Measurements from ENCODE around the gene SLC16A1.
"Not testable (repeated sequence)": the region's sequence is repeated elsewhere in the genome, so short reads cannot be mapped to it uniquely, and the experiment has no call there.

Gene SLC16A1

DNA sequence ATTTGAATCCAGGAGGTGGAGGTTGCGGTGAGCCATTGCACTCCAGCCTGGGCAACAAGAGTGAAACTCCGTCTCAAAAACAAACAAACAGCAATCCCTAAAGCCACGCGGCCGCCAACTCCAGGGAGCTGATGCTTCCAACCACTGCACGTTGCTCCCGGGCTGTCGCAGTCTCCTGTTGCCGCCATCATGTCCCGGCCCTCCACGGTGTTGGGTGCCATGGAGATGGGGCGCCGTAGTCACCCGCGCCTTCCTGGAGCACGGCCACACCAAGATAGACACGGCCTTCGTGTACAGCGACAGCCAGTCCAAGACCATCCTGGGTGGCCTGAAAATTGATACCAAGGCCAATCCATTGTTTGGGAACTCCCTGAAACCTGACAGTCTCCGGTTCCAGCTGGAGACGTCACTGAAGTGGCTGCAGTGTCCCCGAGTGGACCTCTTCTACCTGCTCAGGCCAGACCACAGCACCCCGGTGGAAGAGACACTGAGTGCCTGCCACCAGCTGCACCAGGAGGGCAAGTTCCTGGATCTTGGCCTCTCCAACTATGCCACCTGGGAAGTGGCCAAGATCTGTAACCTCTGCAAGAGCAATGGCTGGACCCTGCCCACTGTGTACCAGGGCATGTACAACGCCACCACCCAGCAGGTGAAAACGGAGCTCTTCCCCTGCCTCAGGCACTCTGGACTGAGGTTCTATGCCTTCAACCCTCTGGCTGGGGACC is 32.6 kb downstream of the SLC16A1 start:
- DNase-seq: no peak

DNA sequence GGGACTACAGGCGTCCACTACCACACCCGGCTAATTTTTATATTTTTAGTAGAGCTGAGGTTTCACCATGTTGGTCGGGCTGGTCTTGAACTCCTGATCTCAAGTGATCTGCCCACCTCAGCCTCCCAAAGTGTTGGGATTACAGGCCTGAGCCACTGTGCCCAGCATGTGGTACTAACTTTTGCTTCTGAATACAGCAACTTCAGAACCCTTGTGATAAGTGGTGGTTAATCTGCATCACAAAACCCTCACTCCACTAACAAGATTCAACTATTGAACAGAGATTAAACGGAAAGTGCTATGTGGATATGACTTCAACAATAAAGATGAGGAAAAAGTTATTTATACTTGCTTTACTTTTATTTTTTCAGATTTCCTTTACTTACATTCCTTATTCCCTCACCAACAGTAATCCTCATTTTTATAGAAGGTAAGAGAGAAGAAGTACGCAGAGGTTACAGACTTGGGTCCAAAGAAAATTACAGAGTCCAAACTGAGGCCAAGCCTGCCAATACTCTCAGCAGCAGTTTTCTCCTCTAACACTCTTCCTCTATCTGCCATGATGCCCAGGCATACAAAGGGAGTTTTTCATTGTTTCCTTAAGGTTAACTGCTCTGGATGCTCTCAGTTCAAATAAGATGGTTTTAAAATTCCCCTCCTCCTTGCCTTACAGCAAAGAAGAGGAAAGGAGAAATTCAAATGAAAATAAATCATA is 44.3 kb downstream of the SLC16A1 start:
- no peak for DNase-seq

DNA sequence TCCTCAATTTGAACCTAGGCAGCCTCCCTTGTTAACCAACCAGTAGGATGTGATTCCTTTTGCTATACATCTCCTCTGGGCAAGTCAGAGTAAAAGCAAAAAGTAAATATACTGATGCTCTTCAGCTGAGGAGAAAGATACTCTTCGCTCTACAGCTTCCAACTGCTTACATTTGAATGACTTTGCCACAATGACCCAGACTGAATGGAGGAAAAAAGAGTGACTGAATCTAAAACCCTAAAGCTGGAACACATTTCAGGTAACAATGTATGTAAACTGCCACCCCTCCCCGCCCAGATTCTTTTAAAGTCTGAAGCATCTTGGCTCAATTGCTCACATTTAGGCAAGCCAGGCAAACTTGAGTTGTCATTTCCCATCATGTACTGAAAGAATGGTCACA is 46.1 kb downstream of the SLC16A1 start:
- DNase-seq: no peak

DNA sequence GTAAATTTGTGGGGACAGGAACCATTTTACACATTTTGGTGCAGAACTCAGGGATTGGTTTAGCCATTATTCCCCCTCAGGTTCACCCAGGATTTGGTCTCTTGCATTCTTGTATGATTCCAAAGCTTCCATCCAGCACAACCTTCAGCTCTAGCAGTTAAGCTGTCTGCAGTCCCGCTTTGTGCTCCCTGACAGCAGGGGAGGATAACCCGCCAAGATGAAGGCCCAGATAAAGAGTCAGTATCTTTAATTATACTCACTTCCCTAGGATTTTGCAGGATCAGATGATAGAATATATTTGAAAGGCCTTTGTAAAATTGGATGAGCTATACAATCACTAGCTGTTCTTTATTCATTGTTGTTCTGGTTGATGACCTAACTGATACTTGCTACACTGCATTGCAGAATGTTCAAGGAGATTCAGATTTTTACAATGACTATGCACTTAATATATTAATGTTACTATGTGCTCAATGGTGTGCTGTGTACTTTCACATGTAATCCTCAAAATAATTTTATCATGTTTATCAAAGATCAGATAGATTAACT is 49.8 kb downstream of the SLC16A1 start:
- DNase-seq: no peak

DNA sequence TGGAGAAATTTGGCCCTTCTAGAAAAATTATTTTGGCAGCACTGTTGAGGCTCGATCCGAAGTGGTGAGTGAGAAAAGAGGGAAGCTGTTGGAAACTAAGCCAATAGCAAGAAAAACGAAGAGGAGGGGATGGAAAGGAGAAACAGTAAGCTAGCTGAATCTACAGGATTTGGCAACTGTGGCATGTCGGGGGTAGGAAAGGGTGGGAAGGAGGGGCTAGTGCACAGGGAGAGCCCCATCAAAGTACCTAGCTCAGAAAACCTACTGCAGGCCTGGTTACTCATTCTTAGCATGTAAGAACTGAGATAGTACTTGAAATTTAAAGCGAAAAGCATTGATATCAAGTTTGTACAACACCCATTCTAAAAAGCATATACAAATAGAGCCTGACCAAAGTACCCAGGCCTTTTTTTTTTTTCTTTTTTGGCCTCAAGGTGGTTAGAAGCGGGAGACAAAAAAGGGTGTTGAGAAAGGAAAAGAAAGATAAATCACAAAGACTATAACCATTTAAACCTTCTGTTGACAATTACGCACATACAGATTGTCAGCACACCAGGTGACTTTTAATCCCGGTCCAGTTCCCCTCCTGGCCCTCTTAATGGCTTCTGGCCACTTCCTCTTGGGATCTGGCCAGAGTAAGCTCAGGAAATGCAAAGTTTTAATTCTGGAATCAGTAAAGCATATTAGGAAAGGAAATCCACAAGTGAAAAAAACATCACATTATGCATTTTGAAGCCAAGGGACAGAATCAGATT is 50.4 kb downstream of the SLC16A1 start:
- no peak for DNase-seq

DNA sequence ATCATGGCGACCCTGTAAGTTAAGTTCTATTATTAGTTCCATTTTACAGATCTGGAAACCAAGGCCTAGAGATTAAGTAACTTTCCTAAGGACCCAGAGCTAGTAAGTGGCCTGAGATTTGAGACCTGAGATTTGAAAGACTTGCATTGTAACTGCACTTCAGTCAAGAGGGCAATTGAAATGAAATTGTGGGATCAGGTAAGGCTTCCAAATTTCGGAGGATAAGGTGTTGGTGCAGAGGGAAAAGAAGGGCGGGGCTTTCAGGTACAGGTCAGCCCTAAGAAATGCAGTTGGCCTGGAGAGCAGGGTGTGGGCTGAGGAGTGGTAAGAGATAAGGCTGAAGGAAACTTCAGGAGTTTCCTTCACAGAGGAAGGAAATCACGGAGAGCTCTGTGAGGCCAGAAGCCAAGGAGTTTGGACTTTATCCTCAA is 51.1 kb downstream of the SLC16A1 start:
- DNase-seq: no peak

DNA sequence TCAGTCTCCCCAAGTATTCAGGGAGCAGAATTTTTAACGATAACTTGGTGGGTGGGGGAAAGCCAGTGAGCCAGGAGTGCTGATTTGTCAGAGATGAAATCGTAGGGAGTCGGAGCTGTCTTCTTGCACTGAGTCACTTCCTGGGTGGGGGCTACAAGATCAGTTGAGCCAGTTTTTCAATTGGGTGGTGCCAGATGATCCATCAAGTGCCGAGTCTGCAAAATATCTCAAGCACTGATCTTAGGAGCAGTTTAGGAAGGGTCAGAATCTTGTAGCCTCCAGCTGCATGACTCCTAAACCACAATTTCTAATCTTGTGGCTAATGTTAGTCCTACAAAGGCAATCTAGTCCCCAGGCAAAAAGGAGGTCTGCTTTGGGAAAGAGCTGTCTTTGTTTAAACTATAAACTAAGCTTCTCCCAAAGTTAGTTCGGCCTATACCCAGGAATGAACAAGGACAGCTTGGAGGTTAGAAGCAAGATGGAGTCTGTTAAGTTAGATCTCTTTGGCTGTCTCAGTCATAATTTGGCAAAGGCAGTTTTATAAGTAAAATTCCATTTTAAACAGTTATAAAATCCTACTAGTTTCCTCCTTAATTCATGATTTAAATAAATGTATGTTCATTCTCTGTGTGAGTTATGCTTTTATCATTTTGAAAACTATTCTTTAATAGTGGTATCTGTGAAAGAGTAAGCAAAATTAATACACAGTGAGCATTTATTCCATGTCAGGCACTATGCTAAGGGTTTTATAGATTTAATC is 51.7 kb downstream of the SLC16A1 start:
- DNase-seq: peak; percentile 39

DNA sequence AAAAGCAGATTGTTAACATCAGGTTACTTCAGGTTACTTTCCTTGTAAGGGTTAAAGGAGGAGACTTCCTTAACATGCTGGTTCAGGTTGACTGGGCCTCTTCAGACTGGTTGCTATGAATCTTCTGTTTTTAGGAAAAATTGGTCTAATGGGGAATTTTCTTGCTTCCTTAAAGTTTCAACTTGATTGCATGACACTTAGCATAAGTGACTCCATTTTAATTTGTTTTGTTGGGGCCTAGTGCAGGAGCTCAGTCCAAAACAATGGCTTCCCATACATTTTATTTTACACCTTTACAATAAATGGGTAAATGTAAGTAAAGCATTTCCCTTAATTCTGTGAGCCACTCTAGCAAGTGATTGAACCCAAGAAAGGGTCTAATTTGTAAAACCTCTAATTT is 53.8 kb downstream of the SLC16A1 start:
- DNase-seq: no peak

DNA sequence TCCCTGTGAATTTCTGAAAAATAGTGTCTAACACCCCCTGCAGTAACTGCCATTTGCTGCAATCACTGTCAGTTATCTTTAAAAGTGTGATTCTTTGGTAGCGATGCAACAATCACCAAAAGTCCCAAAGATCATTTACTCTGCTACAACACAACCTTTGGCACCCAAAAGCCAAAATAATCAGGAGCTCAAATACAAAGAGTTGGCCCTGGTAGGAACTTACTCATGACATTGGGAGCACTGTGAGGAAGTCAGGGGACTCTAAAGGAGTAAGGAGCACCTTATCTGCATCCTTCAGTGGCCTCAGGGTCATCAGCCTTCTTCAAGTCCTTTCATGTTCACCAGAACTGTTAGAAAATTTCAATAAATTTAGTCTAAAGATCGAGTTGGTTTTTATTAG is 54.6 kb downstream of the SLC16A1 start:
- no peak for DNase-seq

DNA sequence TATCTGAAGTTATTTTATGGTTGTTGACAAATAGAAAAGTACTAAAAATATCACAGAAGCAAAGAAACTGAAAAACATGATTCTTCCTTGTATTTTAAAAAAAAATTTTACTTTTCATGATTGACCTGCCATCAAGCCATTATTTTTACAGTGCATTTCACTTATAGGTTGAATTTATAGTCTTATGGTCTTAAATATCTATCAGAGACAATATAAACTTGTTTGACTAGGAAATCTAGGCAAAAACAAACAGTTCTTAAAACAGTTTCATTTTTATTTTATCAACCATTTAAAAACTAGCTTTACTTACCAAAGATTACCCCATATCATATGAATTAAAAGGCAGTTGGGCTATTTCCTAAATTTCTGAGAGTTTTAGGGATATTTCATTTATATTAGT is 59.2 kb downstream of the SLC16A1 start:
- no peak for DNase-seq

DNA sequence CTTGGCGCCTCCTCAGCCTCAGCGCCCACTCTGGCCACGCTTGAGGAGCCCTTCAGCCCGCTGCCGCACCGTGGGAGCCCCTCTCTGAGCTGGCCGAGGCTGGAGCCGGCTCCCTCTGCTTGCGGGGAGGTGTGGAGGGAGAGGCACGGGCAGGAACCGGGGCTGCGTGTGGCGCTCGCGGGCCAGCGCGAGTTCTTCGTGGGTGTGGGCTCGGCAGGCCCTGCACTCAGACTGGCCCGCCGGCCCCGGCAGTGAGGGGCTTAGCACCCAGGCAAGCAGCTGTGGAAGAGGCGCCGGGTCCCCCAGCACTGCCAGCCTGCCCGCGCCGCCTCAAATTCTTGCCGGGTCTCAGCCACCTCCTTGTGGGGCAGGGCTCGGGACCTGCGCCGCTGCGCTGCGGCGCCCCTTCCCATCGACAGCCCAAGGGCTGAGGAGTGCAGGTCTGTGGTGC is 61.4 kb downstream of the SLC16A1 start:
- DNase-seq: no peak

DNA sequence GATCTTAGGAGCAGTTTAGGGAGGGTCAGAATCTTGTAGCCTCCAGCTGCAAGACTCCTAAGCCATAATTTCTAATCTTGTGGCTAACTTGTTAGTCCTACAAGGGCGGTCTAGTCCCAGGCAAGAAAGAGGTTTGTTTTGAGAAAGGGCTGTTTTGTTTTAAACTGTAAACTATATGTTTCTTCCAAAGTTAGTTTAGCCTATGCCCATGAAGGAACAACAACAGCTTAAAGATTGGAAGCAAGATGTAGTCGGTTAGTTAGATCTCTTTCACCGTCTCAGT is 62.0 kb downstream of the SLC16A1 start:
- DNase-seq: no peak

DNA sequence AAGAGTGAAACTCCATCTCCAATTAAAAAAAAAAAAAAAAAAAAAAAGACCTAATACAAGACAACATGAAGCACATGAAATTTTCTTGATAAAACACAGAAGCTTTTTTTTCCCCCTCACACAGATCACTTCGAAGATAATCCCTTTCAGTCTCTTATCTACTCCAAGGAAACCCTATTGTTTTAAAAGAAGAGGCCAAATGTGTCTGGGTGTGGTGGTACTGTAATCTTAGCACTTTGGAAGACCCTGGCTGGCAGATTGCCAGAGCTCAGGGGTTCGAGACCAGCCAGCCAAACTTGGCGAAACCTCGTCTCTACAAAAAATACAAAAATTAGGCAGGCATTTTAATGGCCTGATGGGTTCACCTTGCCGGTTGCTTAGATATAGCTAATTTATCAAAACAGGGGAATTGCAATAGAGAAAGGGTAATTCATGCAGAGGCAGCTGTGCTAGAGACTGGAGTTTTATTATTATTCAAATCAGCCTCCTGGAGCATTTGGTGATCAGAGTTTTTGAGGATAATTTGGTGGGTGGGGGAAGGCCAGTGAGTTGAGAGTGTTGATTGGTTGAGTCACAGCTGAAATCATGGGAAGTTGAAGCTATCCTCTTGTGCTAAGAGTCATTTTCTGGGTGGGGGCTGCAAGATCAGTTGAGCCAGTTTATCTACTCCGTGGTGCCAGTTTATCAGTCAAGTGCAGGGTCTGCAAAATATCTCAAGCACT is 62.5 kb downstream of the SLC16A1 start:
- no peak for DNase-seq

DNA sequence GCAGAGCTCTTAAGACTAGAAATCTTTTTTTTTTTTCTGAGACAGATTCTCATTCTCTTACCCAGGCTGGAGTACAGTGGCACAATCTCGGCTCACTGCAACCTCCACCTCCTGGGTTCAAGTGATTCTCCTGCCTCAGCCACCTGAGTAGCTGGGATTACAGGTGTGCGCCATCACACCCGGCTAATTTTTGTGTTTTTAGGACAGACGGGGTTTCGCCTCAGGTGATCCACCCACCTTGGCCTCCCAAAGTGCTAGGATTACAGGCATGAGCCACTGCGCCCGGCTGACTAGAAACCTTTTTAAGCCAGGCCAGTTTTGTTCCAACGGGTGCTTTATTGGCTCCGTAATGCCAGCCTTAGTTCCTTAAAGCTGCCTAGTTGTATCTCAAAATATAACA is 66.1 kb downstream of the SLC16A1 start:
- not testable (repeated sequence) for DNase-seq

DNA sequence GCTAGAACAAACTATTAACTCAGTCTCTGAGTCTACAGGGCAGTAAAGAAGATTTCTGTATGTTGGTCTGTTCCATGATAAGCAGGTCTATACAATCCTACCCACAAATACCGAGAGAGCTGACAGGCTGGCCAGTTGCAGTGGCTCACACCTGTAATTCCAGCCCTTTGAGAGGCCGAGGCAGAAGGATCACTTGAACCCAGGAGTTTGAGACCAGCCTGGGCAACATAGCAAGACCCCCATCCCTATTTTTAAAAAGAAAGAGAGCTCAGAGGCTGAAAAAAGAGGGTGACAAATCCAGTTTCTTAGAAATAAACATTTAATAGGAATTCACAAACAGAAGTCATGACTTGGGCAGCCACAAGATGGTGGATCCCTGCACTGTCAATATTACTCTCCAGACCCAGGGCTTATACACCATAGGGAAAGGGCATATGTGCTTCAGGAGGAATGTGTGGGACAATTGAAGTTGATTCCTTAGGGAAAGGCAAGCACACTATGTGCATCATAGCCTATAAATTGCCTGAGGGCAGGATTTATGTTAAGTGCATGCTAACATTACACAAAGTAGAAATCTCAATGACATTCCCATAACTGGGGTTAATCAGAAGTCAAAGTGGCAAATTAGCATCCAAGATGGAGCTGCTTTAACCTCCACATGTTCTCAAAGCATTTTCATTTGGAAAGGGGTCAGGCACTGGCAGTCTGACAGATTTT is 66.8 kb downstream of the SLC16A1 start:
- DNase-seq: no peak

DNA sequence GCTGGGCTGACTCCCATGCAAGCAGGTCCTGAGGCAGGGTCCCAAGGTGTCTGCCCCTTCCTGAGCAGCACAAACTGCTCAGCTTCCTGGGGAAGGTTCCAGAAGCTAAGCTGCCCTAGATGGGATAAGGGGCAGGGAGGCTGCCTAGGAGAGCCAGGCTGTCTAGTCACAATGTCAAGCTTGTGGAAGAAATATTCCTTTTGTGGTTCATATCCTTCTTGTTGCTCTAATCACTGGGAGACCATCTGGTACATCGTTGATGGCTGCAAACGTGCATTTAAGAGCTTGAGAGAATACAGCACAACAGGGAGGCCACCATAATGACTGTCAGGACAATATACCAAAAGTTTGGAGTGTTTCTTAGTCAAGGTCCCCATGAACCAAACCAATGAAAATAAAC is 67.4 kb downstream of the SLC16A1 start:
- DNase-seq: no peak

DNA sequence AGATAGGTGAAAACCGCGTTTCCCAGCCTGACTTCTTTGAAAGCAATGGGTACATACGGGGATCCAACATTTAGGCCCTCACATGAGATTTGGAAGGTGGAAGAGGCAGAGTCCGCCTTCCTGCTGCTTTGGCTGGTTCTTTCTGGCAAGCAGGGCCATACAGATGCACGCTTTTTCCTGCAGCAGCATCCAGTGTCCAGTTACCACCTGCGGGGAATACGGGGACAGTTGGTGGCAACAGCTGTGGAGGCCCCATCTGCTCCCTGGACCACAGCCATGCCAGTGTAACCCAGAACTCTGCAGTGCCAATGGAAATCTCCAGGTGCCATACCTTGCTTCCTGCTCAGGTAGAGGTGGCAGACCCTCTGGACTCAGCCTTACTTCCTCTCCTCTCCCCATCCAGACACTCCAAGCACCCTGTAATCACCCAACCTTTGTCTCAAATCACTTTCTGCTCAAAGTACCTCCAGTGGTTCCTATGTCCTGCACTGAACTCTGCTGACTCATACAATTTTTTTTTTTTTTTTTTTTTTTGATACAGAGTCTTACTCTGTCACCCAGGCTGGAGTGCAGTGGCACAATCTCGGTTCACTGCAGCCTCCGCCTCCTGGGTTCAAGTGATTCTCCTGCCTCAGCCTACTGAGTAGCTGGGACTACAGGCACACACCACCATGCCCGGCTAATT is 68.3 kb downstream of the SLC16A1 start:
- no peak for DNase-seq

DNA sequence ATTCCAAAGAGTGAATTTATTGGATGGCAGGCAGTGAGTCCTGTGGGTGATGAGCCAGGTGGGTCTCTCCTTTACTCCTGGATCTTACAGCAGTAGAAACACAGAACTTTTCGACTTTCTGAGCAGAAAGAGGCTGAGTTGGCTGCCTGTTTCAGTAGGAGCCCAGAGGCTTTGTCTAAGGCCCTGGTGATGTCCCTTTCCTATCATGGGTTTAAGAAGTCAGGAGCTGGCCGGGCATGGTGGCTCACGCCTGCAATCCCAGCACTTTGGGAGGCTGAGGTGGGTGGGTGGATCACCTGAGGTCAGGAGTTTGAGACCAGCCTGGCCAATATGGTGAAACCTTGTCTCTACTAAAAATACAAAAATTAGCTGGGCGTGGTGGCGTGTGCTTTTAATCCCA is 71.0 kb downstream of the SLC16A1 start:
- DNase-seq: not testable (repeated sequence)

DNA sequence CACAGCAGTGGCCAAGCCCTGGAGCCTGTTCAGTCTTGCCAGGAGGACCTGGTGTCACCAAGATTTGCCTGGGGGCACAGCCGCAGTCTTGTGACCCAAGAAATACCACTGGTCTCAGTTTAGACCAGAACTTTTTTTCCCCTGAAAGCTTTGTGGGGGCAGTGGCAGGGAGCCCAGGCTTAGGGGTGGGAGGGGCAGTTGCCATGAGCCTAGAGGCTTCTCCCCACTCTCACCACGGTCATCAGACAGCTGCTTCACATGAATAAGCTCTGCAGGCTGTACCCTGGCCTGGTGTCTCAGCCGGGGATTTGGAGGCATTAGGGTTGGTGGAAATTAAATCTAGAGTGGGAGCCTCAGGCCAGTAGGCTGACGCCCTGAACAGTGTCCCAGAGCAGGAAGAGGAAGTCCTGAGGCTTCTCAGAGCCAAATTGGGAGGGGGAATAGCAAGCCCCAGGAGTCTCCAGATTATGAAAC is 73.7 kb downstream of the SLC16A1 start:
- DNase-seq: no peak

DNA sequence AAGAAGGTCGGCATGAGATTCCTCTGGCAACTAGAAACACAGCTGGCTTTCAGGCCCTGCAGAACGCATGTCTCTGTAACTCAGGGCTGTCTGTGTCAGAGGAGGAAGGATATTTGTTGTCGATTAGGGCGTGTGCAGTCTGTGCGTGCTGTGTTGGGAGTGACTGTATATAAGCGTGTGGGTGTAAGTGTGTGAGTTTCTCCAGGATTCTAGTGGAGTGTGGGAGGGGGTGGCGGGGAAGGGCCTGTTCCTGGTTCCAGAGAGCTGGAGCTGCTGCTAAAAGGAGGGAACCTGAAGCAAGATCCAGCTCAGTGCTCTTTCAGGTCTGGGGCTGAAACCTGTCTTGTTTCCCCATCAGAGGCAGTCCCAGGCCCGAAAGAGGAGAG is 74.3 kb downstream of the SLC16A1 start:
- no peak for DNase-seq

DNA sequence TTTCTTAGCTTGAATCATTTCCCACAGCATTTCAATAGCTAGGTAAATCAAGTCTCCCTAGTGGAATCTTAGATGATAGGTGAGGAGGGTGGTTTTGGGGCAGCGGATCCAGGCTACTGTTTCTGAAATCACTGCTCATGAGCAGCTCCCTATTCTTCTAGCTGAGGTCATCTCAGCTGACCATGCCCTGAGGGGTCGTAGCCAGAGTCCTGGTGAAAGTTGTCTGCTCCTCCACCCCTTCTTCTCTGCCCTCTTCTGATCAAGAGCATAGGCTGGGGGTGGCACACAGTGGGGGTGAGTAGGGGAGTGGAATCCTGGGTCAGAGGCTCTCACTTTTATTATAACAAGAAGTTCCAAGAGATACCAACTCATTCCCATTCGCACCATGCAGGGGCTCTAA is 76.2 kb downstream of the SLC16A1 start:
- DNase-seq: no peak

Data from amniotic stem cell (primary cell).